ENCODE measurements around the gene CHCHD3. TPM values are rescaled to one million over a fixed set of nuclear protein-coding genes. Genes with fewer than 3 reads are reported as not detected.

The CHCHD3 gene
- total RNA-seq, 2 donors from 2014 or later = 88.3 to 154 TPM

DNA sequence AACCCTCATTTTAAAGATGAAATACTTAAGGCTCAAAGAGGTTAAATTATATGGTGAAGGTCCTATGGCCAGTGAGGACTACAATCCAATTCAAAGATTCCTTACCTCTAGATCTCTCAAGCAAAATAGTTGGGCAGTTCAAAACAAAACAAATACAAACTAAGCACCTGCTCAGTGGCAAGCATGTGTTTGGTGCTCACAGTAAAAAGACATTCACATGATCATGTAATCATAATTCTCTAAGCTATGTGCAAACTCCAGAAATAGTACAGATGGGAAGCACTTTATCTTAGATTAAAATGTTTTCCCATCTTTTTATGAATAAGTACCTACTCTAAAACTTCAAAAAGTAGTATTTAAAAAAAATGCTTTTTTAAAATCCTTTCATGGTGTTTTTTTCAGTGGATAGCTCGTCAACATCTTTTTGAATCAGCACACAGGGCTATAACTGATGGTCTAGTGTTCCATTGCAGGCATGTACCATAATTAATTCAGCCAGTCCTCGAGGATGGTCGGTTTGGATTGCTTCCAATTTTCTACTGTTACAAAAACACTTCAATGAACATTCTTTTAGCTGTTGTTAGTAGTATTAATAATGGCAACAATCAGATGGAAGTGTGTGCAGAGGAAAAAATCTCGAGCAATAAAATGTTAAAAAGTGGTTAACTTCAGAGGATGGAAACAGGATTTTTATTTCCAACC lies 58.4 kb downstream of the CHCHD3 start:
- Histone ChIP-seq H3K4me3 (no peak overlapping the region), H3K36me3 (no peaks in the 10 kb centered on the region), H3K9me3 (no peaks in the 10 kb centered on the region), H3K4me1 (peaks cover 0 to 5% of the 10 kb centered on the region in 2 donors), H3K27ac (no peak overlapping the region), H3K27me3 (no peaks in the 10 kb centered on the region)
- TF ChIP-seq, protein P1, sequence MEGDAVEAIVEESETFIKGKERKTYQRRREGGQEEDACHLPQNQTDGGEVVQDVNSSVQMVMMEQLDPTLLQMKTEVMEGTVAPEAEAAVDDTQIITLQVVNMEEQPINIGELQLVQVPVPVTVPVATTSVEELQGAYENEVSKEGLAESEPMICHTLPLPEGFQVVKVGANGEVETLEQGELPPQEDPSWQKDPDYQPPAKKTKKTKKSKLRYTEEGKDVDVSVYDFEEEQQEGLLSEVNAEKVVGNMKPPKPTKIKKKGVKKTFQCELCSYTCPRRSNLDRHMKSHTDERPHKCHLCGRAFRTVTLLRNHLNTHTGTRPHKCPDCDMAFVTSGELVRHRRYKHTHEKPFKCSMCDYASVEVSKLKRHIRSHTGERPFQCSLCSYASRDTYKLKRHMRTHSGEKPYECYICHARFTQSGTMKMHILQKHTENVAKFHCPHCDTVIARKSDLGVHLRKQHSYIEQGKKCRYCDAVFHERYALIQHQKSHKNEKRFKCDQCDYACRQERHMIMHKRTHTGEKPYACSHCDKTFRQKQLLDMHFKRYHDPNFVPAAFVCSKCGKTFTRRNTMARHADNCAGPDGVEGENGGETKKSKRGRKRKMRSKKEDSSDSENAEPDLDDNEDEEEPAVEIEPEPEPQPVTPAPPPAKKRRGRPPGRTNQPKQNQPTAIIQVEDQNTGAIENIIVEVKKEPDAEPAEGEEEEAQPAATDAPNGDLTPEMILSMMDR (IDR thresholded peaks at IDR 0.05) = no peak
- no peak for DNase-seq (ENCODE audit: low spot score)

DNA sequence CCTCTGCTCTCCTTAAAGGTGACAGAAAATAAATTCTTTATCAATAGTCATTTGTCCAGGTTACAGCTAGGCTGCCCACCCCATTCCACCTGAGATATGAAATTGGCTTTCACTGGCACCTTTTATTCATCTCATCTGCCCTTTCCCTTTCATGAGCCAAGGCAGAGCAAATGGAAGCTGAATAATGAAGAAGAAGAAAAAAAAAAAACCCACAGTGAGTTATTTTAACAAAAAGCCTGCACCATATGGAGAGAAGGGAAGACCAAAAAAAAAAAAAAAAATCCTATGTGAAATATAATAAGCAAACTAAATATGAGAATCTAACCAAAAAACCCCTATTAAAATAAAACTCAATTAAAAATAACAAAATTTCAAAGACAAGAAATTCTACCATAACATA lies 59.2 kb downstream of the CHCHD3 start:
- TF ChIP-seq, protein P1 (IDR thresholded peaks at IDR 0.05) = no peak
- DNase-seq (ENCODE audit: low spot score) = no peak
- Histone ChIP-seq H3K27me3 (no peaks in the 10 kb centered on the region), H3K27ac (no peak overlapping the region), H3K4me1 (peaks cover 0 to 5% of the 10 kb centered on the region in 2 donors), H3K9me3 (no peaks in the 10 kb centered on the region), H3K36me3 (no peaks in the 10 kb centered on the region), H3K4me3 (no peak overlapping the region)

DNA sequence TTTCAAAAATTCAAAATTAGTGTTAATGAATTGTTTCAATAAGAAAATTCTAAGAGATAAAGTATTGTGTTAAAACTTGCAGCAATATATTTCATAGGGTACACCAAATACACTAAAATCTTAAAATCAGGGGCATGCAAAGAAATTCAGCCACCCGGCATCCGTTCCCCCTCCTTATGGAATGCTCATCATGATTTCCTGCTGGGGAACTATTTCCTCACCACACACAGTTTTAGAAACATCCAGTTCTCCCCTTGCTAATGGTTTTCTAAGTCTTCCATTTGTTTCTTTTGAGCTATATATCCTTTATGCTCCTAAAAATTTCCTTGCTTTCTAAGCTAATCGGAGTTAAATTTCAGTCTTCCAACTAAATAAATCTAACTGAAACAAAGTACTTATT lies 60.7 kb downstream of the CHCHD3 start:
- Histone ChIP-seq H3K27ac (no peak overlapping the region), H3K9me3 (no peaks in the 10 kb centered on the region), H3K36me3 (no peaks in the 10 kb centered on the region), H3K4me3 (no peak overlapping the region), H3K27me3 (no peaks in the 10 kb centered on the region), H3K4me1 (peaks cover 0 to 5% of the 10 kb centered on the region in 2 donors)
- no peak for DNase-seq (ENCODE audit: low spot score)
- TF ChIP-seq, protein P1 (IDR thresholded peaks at IDR 0.05) = no peak

DNA sequence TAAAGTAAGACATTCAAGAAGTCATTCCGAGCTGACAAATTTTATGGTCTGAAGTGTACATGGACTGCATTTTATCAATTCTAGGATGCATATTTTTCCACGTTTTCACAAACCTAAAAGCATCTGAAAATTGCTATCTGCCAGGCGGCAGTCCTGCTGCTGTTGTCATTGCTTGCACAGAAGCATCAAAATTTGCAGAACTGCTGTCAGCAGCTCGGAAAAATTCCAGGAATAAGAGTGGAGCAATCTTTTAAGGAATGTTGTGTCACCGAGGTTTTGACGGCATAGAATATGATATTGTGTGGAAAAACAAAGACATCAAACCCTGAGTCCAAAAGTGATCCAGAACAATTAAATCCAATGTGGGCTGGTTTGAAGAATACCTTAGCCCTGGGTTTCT lies 61.4 kb downstream of the CHCHD3 start:
- Histone ChIP-seq H3K36me3 (no peaks in the 10 kb centered on the region), H3K9me3 (no peaks in the 10 kb centered on the region), H3K27ac (no peak overlapping the region), H3K27me3 (no peaks in the 10 kb centered on the region), H3K4me3 (no peak overlapping the region), H3K4me1 (peaks cover 0 to 5% of the 10 kb centered on the region in 2 donors)
- TF ChIP-seq, protein P1 (IDR thresholded peaks at IDR 0.05) = no peak
- DNase-seq (ENCODE audit: low spot score) = no peak

DNA sequence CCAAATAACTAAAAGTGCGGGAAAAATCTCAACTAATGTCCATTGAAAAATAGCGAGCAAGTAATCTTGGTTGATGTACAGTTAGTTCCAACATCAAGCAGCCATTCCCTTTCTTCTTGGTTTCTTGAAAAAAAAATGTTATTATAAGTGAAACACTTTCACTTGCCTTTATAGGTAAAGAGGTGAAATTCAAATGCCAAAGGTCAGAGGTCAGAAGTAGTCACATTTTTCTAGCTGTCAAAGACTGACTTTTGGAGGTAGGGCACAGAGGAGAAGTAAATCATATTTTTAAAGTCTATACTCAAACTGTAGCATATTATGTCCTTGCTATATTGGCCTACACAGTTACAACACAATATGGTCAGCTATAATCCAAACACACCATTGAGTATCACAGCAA lies 62.3 kb downstream of the CHCHD3 start:
- Histone ChIP-seq H3K4me3 (no peak overlapping the region), H3K27ac (no peak overlapping the region), H3K36me3 (no peaks in the 10 kb centered on the region), H3K9me3 (no peaks in the 10 kb centered on the region), H3K27me3 (no peaks in the 10 kb centered on the region), H3K4me1 (peaks cover 0 to 4% of the 10 kb centered on the region in 2 donors)
- TF ChIP-seq, protein P1 (IDR thresholded peaks at IDR 0.05) = no peak
- DNase-seq (ENCODE audit: low spot score) = no peak

DNA sequence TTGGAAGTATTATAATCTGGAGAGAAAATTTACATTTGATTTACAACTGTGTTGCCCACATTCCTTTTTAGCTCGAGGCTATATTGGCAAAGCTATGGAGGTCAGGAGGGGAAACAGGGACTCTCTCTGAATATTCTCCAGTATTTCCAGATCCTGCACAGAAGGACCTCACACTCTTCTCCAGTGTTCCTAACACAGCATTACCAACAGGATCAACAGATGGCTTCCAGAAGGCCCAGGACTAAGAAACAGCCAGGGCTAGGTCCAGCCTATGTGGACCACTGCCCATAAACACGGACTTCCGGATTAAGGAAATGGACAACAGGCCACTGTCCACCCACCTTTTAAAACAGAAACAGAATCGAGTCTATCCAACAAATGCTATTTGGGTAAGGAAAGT lies 65.3 kb downstream of the CHCHD3 start:
- Histone ChIP-seq H3K4me1 (no peaks in the 10 kb centered on the region), H3K27me3 (no peaks in the 10 kb centered on the region), H3K36me3 (no peaks in the 10 kb centered on the region), H3K4me3 (no peak overlapping the region), H3K9me3 (no peaks in the 10 kb centered on the region), H3K27ac (no peak overlapping the region)
- no peak for DNase-seq (ENCODE audit: low spot score)
- TF ChIP-seq, protein P1 (IDR thresholded peaks at IDR 0.05) = no peak
